Epidermal melanocyte (primary cell): ENCODE results near the gene MYOM3.

ENCODE experiments used
- DNase-seq: peaks from one replicate; pipeline ENCODE4 v3.0.0; 2011; ENCODE audit warnings: low spot score; ENCODE audit not compliant: insufficient read length

Gene MYOM3

GRCh38 chr1:24096739-24097103, 15.2 kb downstream of the MYOM3 start:
- DNase-seq = no peak

GRCh38 chr1:24096009-24096738, 15.8 kb downstream of the MYOM3 start:
- DNase-seq = no peak

- no peak for DNase-seq
Measured at GRCh38 chr1:24095140-24095859, 16.6 kb downstream of the MYOM3 start.

- DNase-seq = no peak
Measured at GRCh38 chr1:24094554-24094953, 17.4 kb downstream of the MYOM3 start.

GRCh38 chr1:24093732-24094131, 18.2 kb downstream of the MYOM3 start:
- DNase-seq = no peak

GRCh38 chr1:24092979-24093378, 19.0 kb downstream of the MYOM3 start:
- no peak for DNase-seq

GRCh38 chr1:24091971-24092482, 19.9 kb downstream of the MYOM3 start:
- no peak for DNase-seq

GRCh38 chr1:24090736-24091135, 21.2 kb downstream of the MYOM3 start:
- DNase-seq = no peak

- no peak for DNase-seq
Measured at GRCh38 chr1:24089743-24090555, 22.0 kb downstream of the MYOM3 start.

- no peak for DNase-seq
Measured at GRCh38 chr1:24089027-24089742, 22.8 kb downstream of the MYOM3 start.

GRCh38 chr1:24086466-24086865, 25.5 kb downstream of the MYOM3 start:
- DNase-seq = no peak

- peak; percentile 50 for DNase-seq
Measured at GRCh38 chr1:24085546-24085945, 26.4 kb downstream of the MYOM3 start.

- DNase-seq = no peak
Measured at GRCh38 chr1:24085007-24085406, 26.9 kb downstream of the MYOM3 start.

- DNase-seq = no peak
Measured at GRCh38 chr1:24084050-24084449, 27.9 kb downstream of the MYOM3 start.

GRCh38 chr1:24082372-24082771, 29.6 kb downstream of the MYOM3 start:
- no peak for DNase-seq

- DNase-seq = no peak
Measured at GRCh38 chr1:24081190-24081589, 30.7 kb downstream of the MYOM3 start.

- no peak for DNase-seq
Measured at GRCh38 chr1:24080131-24080530, 31.8 kb downstream of the MYOM3 start.

GRCh38 chr1:24077278-24077978, 34.5 kb downstream of the MYOM3 start:
- DNase-seq = no peak

GRCh38 chr1:24075946-24076345, 36.0 kb downstream of the MYOM3 start:
- DNase-seq = no peak

GRCh38 chr1:24075590-24075854, 36.4 kb downstream of the MYOM3 start:
- no peak for DNase-seq
